Measurements from ENCODE around the gene TP53TG5.
"Not testable (repeated sequence)": the region's sequence is repeated elsewhere in the genome, so short reads cannot be mapped to it uniquely, and the experiment has no call there.

TP53TG5 gene

DNA sequence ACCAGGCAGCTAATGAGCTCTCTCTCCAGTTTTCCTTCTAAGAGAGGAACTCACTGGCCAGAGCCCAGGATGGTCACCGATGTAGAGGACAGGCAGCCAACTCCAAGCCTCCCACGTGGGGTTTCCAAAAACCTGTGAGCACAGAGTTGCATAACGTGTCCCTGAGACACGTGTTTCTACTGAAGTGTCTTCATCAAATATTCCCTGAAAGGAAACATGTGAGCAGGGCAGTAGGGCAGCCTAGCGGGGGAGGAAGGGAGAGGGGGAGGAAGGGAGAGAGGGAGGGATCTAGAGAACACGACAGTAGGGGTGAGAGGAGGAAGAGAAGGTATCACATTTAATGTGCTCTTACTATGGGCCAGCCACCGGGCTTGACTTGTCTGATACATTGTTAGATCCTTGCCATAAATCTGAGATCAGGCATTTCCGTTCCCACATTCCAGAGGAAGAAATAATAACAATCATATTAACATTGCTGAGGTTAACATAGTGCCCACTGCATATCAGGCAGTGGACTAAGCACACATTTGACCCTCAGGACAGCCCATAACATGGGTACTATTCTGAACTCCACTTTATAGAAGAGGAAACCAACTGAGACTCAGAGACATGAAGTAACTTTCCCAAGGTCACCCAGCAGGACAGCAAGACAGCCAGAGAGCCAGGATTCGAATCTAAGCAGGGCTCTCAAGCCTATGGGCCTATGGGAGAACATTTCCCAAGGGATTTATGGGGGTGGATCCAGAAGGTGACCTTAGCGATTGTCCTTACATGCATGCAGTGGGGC lies 19.6 kb downstream of the TP53TG5 start:
- Mint-ChIP-seq H3K9me3 (no peaks in the 10 kb centered on the region), H3K27me3 (no peaks in the 10 kb centered on the region), H3K36me3 (ENCODE audit: insufficient read depth) (peaks cover 10% of the 10 kb centered on the region), H3K27ac (ENCODE audit: low read depth) (no peak overlapping the region), H3K4me3 (no peak overlapping the region), H3K4me1 (peaks cover 11% of the 10 kb centered on the region)
- ATAC-seq (replicated peaks; ENCODE audit: extremely low read depth, poor library complexity, severe bottlenecking) (no peak), DNase-seq (ENCODE audit: low spot score in 2 of 2) (no peak)

DNA sequence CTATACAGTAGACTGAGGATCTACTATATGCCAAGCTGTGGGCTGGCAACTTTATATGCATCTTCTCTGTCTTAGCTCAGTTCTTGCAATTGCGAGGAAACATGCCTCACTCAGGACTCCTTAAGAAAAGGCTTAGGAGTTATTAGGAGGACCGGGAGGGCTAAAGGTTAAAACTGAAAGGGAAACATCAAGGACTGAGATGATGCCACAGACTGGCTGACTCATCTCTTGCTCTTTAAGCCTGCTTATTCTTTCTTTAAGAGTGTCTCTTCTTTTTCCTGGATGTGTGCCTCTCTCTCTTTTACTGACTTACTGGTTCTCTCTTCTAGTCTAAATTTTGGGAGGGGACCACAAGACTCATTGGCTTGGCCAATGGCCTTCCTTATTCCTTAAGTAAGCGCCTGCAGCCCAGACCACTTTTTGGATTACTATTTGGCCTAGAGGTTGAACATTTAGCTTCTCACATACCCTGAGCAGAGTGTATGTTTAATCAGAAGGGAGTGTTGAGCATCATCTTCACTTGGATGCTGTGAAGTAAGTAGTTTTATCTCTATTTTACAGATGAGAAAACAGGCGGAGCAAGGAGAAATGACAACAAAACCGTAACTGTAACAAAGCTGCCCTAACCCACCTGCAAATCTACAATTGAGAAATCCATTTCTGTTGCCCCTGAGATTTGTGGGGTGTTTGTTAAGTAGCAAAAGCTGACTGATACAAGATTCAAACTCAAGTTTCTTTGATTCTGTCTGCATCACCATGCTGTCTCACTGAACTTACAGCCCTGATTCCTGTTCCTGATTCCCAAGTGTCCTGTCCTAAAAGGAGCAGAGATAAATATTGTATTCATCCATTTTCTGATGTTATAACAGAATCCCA lies 22.7 kb downstream of the TP53TG5 start:
- H3K9me3 Mint-ChIP-seq: no peaks in the 10 kb centered on the region
- DNase-seq (ENCODE audit: low spot score in 2 of 2): no peak
- no peak overlapping the region for H3K4me3 Mint-ChIP-seq
- ATAC-seq (replicated peaks; ENCODE audit: extremely low read depth, poor library complexity, severe bottlenecking): no peak
- no peaks in the 10 kb centered on the region for H3K27me3 Mint-ChIP-seq
- H3K36me3 Mint-ChIP-seq (ENCODE audit: insufficient read depth): no peaks in the 10 kb centered on the region
- no peak overlapping the region for H3K27ac Mint-ChIP-seq (ENCODE audit: low read depth)
- peaks cover 6% of the 10 kb centered on the region for H3K4me1 Mint-ChIP-seq

DNA sequence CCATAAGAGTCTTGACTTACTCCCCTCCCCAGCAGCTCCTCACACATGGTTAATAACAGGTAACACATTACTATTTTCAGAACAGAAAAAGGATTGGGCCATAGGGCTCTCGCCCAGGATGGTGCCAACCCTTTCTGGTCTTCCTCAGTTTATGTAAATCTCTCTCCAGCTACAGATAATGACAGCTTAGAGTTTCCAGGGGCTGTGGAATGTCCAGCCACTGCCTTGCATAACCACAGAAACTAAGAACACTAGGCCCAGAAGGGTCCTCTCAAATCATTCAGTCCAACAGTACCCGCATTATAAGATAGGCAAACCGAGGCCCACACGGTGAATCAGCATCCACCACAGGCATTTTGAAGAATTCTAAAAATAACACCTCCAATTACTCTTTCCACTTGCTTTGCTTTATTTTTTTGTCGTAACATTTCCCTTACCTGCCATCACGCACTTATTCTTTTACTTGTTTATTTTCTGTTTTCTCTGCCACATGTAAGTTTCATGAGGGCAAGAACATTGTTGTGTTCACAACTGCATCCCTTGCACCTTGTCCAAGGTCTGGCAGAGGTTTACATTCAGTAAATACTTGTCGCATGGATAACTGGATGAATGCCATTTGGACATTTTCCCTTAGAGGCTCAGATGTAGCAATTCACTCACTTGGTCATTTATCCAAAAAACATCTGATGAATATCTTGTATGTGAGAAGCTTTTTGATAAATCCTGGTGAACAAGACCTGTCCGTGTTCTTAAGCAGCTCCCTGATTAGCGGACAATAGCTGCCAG lies 23.5 kb downstream of the TP53TG5 start:
- Mint-ChIP-seq H3K4me3 (no peak overlapping the region), H3K27ac (ENCODE audit: low read depth) (no peak overlapping the region), H3K36me3 (ENCODE audit: insufficient read depth) (no peaks in the 10 kb centered on the region), H3K9me3 (no peaks in the 10 kb centered on the region), H3K27me3 (no peaks in the 10 kb centered on the region), H3K4me1 (peaks cover 6% of the 10 kb centered on the region)
- no peak for DNase-seq (ENCODE audit: low spot score in 2 of 2)
- no peak for ATAC-seq (replicated peaks; ENCODE audit: extremely low read depth, poor library complexity, severe bottlenecking)

DNA sequence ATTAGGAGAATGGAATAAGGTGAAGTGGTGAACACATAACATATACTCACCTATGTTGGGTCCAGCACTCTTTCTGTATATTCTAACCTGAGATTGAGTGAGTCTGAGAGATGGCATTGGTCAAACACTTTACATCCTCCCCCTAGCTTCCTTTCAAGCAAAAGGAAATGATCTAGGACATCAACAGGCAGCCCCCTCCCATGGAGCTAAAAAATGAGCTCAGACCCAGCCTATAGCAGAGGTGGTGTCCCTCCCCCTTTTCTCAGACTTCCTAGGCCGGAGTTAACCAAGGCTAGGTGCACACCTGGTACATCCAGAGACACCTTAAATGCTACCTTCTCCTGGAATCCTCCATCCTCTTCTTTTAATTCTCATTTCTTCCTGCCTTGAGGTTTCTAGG lies 24.4 kb downstream of the TP53TG5 start:
- DNase-seq (ENCODE audit: low spot score in 2 of 2) (no peak), ATAC-seq (replicated peaks; ENCODE audit: extremely low read depth, poor library complexity, severe bottlenecking) (no peak)
- H3K9me3 Mint-ChIP-seq: no peaks in the 10 kb centered on the region
- no peaks in the 10 kb centered on the region for H3K27me3 Mint-ChIP-seq
- H3K4me1 Mint-ChIP-seq: peaks cover 6% of the 10 kb centered on the region
- no peaks in the 10 kb centered on the region for H3K36me3 Mint-ChIP-seq (ENCODE audit: insufficient read depth)
- H3K4me3 Mint-ChIP-seq: no peak overlapping the region
- H3K27ac Mint-ChIP-seq (ENCODE audit: low read depth): no peak overlapping the region

DNA sequence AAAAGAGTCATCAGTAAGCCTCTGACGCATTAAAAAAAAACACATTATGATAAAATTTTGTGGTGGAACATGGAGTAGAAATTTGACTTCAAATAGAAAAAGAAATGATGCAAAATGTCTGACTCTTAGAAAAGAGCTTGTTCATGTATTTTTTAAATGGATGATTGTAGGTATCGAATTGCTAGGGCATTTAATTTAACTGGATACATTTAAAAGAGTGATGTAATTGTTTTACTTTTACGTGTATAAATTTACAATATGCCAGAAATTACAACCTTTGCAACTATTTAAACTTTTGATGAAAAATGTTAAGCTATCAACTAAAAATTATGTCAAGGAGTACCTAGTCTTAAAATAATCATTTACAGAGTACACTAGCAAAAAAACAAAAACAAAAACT lies 25.4 kb downstream of the TP53TG5 start:
- Mint-ChIP-seq H3K27ac (ENCODE audit: low read depth) (no peak overlapping the region), H3K4me3 (no peak overlapping the region), H3K27me3 (no peaks in the 10 kb centered on the region), H3K4me1 (peaks cover 12% of the 10 kb centered on the region), H3K36me3 (ENCODE audit: insufficient read depth) (no peaks in the 10 kb centered on the region), H3K9me3 (no peaks in the 10 kb centered on the region)
- ATAC-seq (replicated peaks; ENCODE audit: extremely low read depth, poor library complexity, severe bottlenecking) (no peak), DNase-seq (ENCODE audit: low spot score in 2 of 2) (no peak)

DNA sequence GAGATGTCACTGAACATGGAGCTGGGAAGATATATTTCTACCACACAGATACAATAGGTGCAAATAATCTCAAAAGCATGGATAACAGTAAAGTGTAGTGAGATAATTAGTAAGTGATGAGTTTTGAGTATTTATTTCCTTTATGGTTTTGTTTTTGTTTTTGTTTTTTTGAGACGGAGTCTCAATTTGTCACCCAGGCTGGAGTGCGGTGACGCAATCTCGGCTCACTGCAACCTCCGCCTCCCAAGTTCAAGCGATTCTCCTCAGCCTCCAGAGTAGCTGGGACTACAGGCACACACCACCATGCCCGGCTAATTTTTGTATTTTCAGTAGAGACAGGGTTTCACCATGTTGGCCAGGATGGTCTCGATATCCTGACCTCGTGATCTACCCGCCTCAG lies 27.3 kb downstream of the TP53TG5 start:
- not testable (repeated sequence) for H3K9me3 Mint-ChIP-seq; H3K27me3 Mint-ChIP-seq; H3K36me3 Mint-ChIP-seq (ENCODE audit: insufficient read depth)

DNA sequence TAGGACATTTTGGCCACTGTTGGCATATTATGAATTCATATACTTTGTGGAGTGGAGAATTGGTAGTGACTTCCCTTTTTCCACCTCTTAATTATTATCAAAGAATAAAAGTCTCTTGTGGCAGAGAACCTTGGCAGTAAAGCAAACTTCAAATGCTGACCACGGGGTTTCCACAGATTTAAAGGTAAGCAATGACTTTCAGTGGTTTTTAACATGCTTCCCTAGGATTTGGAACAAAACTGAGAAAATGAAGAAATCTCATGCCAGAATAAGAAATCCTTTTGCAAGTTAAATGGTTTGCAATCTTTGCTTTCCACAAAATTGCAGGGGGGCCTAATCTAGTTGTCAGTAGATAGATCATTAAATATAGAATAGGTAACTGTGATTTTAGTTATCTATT lies 27.9 kb downstream of the TP53TG5 start:
- DNase-seq (ENCODE audit: low spot score in 2 of 2) (no peak), ATAC-seq (replicated peaks; ENCODE audit: extremely low read depth, poor library complexity, severe bottlenecking) (no peak)
- no peaks in the 10 kb centered on the region for H3K36me3 Mint-ChIP-seq (ENCODE audit: insufficient read depth)
- no peaks in the 10 kb centered on the region for H3K9me3 Mint-ChIP-seq
- peaks cover 9% of the 10 kb centered on the region for H3K27me3 Mint-ChIP-seq
- no peak overlapping the region for H3K4me3 Mint-ChIP-seq
- no peak overlapping the region for H3K27ac Mint-ChIP-seq (ENCODE audit: low read depth)
- H3K4me1 Mint-ChIP-seq: peaks cover 13% of the 10 kb centered on the region

More for the DNA sequence above, 27.3 kb downstream of the TP53TG5 start:
- not testable (repeated sequence) for ATAC-seq (replicated peaks; ENCODE audit: extremely low read depth, poor library complexity, severe bottlenecking); DNase-seq (ENCODE audit: low spot score in 2 of 2); H3K27ac Mint-ChIP-seq (ENCODE audit: low read depth); H3K4me3 Mint-ChIP-seq
- peaks cover 18% of the 10 kb centered on the region for H3K4me1 Mint-ChIP-seq

DNA sequence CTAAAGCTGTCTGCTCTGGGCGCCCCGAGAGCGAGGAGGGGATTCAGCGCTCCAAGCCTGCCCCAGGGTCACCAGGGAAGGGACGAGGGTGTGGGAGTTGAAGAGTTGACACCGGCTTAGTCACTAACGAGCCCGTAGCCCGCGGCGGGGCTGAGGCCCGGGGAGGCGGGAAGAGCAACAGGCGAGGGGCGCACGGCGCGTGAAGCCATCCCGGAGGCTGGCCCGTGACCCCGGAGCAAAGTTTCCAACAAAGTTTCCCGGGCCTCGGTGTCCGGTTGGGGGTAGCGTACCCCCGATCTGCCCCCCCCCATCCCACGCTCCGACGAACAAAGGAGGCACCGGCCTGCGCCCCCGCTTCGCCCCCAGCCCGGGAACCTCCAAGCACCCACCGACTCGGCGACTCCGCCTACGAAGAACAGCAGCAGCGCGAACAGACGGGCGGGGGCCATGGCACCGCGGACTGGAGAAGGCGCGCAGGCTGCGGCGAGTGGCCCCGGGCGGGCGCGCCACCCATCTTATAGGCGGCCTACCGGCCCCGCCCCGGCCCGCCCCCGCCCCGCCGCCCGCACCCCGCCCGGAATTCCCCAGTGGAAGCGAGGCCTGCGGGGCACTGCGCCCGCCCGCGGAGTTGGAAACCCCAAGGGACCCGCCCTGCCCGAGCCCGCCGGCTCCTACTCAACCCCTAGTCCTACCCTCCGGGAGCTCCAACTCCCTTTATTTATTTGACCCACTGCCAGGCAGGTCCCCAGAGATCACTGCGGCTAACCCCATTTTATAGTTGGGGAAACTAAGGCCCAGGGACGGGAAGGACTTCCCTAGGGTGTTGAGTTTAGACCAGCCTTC lies 30.0 kb downstream of the TP53TG5 start, which contains the start of gene SDC4:
SDC4 (minus strand) TSS at position 489 of the 843 bp plus-strand sequence; CDS start at position 449, 40 bp downstream.
- Mint-ChIP-seq H3K27ac (ENCODE audit: low read depth) (peak within 1 kb of the TSS; percentile 46), H3K36me3 (ENCODE audit: insufficient read depth) (no peaks in the 10 kb centered on the region), H3K27me3 (peaks cover 9% of the 10 kb centered on the region), H3K9me3 (no peaks in the 10 kb centered on the region), H3K4me3 (peak within 1 kb of the TSS; percentile 76), H3K4me1 (peaks cover 12% of the 10 kb centered on the region)
- ATAC-seq (replicated peaks; ENCODE audit: extremely low read depth, poor library complexity, severe bottlenecking): peak; percentile 83
- no peak for DNase-seq (ENCODE audit: low spot score in 2 of 2)

DNA sequence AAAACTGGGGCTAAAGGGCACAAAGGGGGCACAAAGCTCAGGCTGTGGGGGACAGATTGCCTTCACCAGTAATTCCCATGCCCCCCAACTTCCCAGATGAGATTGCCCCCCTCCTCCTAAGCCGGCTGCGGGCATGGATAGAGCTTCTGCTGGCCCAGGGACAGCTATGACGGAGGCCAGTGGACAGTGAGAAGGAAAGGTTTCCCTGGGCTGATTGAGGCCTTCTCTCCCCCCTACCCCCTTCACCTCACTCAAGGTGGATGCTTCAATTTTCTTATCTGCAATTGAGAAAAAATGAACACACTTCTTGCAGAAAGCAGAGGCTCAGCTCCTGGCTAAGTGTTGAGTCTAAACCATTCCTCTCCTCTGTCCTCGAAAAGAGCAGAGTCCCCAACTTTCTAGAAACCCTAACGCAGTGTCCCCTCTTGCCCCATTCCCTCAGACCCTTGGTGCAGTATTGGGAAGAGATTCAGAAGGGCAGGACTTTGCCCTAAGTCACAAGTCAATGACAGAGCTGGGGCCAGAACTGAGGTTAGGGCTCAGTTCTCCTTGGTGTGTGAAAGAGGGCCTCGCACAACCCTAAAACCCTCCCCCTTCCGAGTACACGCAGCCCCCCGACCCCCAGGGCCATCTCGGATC lies 30.7 kb downstream of the TP53TG5 start:
- Mint-ChIP-seq H3K27me3 (peaks cover 9% of the 10 kb centered on the region), H3K36me3 (ENCODE audit: insufficient read depth) (no peaks in the 10 kb centered on the region), H3K4me3 (peak overlapping the region; percentile 76), H3K9me3 (no peaks in the 10 kb centered on the region), H3K4me1 (peaks cover 12% of the 10 kb centered on the region), H3K27ac (ENCODE audit: low read depth) (peak overlapping the region; percentile 46)
- ATAC-seq (replicated peaks; ENCODE audit: extremely low read depth, poor library complexity, severe bottlenecking): peak; percentile 26
- no peak for DNase-seq (ENCODE audit: low spot score in 2 of 2)

DNA sequence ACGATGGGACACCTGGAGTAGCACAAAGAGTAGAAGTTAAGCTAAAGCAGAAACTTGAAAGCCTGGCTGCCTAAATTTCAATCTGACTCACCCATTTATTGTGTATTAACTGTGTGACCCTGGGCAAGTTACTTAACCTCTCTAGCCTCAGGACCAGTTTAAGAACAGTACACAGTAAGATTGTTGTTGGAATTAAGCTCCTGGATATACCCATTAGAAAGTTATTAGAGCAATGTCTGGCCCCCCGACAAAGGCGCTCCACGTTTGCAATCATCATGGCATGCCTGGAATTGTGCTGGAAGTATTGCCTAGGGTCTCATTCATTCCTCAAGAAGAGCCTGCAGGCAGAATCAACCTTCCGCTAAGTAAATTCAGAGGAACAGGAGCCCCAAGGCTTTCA lies 31.3 kb downstream of the TP53TG5 start:
- Mint-ChIP-seq H3K4me3 (peak overlapping the region; percentile 76), H3K36me3 (ENCODE audit: insufficient read depth) (no peaks in the 10 kb centered on the region), H3K27me3 (peaks cover 9% of the 10 kb centered on the region), H3K27ac (ENCODE audit: low read depth) (no peak overlapping the region), H3K4me1 (peaks cover 12% of the 10 kb centered on the region), H3K9me3 (no peaks in the 10 kb centered on the region)
- ATAC-seq (replicated peaks; ENCODE audit: extremely low read depth, poor library complexity, severe bottlenecking) (no peak), DNase-seq (ENCODE audit: low spot score in 2 of 2) (no peak)

DNA sequence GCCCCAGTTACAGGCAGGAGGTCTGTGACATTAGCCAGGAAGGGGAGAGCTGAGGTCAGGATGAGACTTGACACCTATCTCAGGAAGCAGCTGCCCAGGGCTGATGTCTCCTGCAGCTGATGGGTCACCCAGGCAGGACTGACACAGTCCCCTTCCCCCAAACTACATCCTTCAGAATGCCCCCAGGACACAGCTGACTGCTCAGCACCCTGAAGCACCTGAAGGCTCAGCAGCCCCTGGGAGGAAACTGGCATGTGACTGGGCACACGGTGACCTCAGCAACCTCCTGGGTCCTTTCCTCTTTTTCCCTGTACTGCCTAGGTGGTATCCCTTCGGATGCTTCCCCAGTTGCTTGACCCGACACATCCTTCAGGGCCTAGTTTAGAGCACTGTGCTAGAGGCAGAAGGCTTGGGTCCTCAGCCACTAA lies 31.8 kb downstream of the TP53TG5 start:
- Mint-ChIP-seq H3K36me3 (ENCODE audit: insufficient read depth) (no peaks in the 10 kb centered on the region), H3K9me3 (no peaks in the 10 kb centered on the region), H3K4me1 (peaks cover 12% of the 10 kb centered on the region), H3K27me3 (peaks cover 9% of the 10 kb centered on the region), H3K4me3 (no peak overlapping the region), H3K27ac (ENCODE audit: low read depth) (no peak overlapping the region)
- DNase-seq (ENCODE audit: low spot score in 2 of 2): no peak
- ATAC-seq (replicated peaks; ENCODE audit: extremely low read depth, poor library complexity, severe bottlenecking): no peak

All from central memory CD8-positive, alpha-beta T cell (primary cell).